Measurements from ENCODE around the gene NDUFA5.

DNA sequence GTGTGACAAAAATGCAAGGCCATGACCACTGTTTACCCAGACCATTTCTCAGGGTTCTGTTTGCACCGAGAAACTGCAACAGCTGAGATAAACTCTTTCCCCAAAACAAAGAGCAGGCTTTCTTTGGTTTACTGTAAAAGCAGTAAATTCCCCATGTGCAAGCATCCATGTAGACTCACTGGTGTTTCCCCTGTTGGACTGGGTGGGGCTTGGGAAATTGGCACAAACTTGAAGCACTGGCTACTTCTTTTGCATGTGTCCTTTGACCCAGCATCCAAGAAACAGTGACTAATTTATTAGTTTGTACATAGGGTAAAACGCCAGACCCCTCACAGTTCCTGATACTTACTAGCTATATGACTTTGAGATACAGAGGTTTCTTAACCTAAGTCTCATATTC lies 35.6 kb downstream of the NDUFA5 start:
- TF ChIP-seq, protein P1, sequence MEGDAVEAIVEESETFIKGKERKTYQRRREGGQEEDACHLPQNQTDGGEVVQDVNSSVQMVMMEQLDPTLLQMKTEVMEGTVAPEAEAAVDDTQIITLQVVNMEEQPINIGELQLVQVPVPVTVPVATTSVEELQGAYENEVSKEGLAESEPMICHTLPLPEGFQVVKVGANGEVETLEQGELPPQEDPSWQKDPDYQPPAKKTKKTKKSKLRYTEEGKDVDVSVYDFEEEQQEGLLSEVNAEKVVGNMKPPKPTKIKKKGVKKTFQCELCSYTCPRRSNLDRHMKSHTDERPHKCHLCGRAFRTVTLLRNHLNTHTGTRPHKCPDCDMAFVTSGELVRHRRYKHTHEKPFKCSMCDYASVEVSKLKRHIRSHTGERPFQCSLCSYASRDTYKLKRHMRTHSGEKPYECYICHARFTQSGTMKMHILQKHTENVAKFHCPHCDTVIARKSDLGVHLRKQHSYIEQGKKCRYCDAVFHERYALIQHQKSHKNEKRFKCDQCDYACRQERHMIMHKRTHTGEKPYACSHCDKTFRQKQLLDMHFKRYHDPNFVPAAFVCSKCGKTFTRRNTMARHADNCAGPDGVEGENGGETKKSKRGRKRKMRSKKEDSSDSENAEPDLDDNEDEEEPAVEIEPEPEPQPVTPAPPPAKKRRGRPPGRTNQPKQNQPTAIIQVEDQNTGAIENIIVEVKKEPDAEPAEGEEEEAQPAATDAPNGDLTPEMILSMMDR (IDR thresholded peaks at IDR 0.05; ENCODE audit: low read depth, low read length) = no peak
- no peak for TF ChIP-seq EZH2phosphoT487 (IDR thresholded peaks at IDR 0.05; ENCODE audit: low read depth)

All from OCI-LY3 (cell line).